Activated T-helper 17 cell treated with anti-CD3 and anti-CD28 coated beads, Interleukin-2, amount 50 U/mL, for 72 hours (primary cell): ENCODE data around the gene NDC80. TPM values are rescaled to one million over a fixed set of nuclear protein-coding genes. Genes with fewer than 3 reads are reported as not detected.
A peak's percentile ranks its signal among the peaks of the same experiment; 100 is the strongest.
"Not testable (repeated sequence)": the region's sequence is repeated elsewhere in the genome, so short reads cannot be mapped to it uniquely, and the experiment has no call there.

ENCODE experiments used
- ATAC-seq: fragments of 150-1000 bp; cut with Tn5 transposase; replicated peaks from 2 replicates; pipeline ENCODE4 v1.10.0; 2021; ENCODE audit warnings: mild to moderate bottlenecking, moderate library complexity
- H3K27ac Mint-ChIP-seq: one replicate; pipeline ENCODE4 v1.8.0; 2022; ENCODE audit warnings: mixed read lengths
- H3K27me3 Mint-ChIP-seq: one replicate; pipeline ENCODE4 v1.8.0; 2022; ENCODE audit warnings: mixed read lengths
- H3K36me3 Mint-ChIP-seq: one replicate; pipeline ENCODE4 v1.8.0; 2022; ENCODE audit warnings: low read depth, mild to moderate bottlenecking, mixed read lengths
- H3K4me1 Mint-ChIP-seq: one replicate; pipeline ENCODE4 v1.8.0; 2022; ENCODE audit warnings: mixed read lengths
- H3K4me3 Mint-ChIP-seq: one replicate; pipeline ENCODE4 v1.8.0; 2022; ENCODE audit warnings: mild to moderate bottlenecking, mixed read lengths
- H3K9me3 Mint-ChIP-seq: one replicate; pipeline ENCODE4 v1.8.0; 2022; ENCODE audit warnings: mixed read lengths
- total RNA-seq, 2 donors: library from RNA; stranded (reverse); gene quantifications; one replicate each; pipeline ENCODE4 v1.2.3, GENCODE V29; 2022

Gene NDC80
- total RNA-seq, 2 donors from 2014 or later: 64.4 to 68.9 TPM

- peaks cover 54% of the 10 kb centered on the region for H3K36me3 Mint-ChIP-seq
- ATAC-seq, H3K4me3 Mint-ChIP-seq, H3K27me3 Mint-ChIP-seq, H3K9me3 Mint-ChIP-seq, H3K27ac Mint-ChIP-seq, H3K4me1 Mint-ChIP-seq: not testable (repeated sequence)
Measured at GRCh38 chr18:2541925-2542563, 29.3 kb upstream of the NDC80 start.

GRCh38 chr18:2545155-2545554 is 26.2 kb upstream of the NDC80 start:
- peaks cover 47% of the 10 kb centered on the region for H3K36me3 Mint-ChIP-seq
- no peaks in the 10 kb centered on the region for H3K9me3 Mint-ChIP-seq
- H3K27ac Mint-ChIP-seq: no peak overlapping the region
- H3K4me3 Mint-ChIP-seq: no peak overlapping the region
- no peak for ATAC-seq
- H3K27me3 Mint-ChIP-seq: no peaks in the 10 kb centered on the region
- no peaks in the 10 kb centered on the region for H3K4me1 Mint-ChIP-seq

GRCh38 chr18:2547477-2548087 is 23.8 kb upstream of the NDC80 start:
- Mint-ChIP-seq H3K4me1 (no peaks in the 10 kb centered on the region), H3K27me3 (no peaks in the 10 kb centered on the region), H3K4me3 (no peak overlapping the region), H3K9me3 (no peaks in the 10 kb centered on the region), H3K27ac (no peak overlapping the region), H3K36me3 (peaks cover 57% of the 10 kb centered on the region)
- ATAC-seq: no peak

- no peaks in the 10 kb centered on the region for H3K9me3 Mint-ChIP-seq
- no peak overlapping the region for H3K4me3 Mint-ChIP-seq
- no peak for ATAC-seq
- no peaks in the 10 kb centered on the region for H3K27me3 Mint-ChIP-seq
- peaks cover 64% of the 10 kb centered on the region for H3K36me3 Mint-ChIP-seq
- H3K4me1 Mint-ChIP-seq: no peaks in the 10 kb centered on the region
- no peak overlapping the region for H3K27ac Mint-ChIP-seq
Measured at GRCh38 chr18:2549462-2549861, 21.9 kb upstream of the NDC80 start.

GRCh38 chr18:2551425-2551824 is 19.9 kb upstream of the NDC80 start:
- no peak overlapping the region for H3K27ac Mint-ChIP-seq
- H3K4me3 Mint-ChIP-seq: no peak overlapping the region
- ATAC-seq: no peak
- peaks cover 70% of the 10 kb centered on the region for H3K36me3 Mint-ChIP-seq
- no peaks in the 10 kb centered on the region for H3K9me3 Mint-ChIP-seq
- H3K27me3 Mint-ChIP-seq: no peaks in the 10 kb centered on the region
- H3K4me1 Mint-ChIP-seq: no peaks in the 10 kb centered on the region

GRCh38 chr18:2554696-2555095 is 16.7 kb upstream of the NDC80 start:
- Mint-ChIP-seq H3K4me3 (no peak overlapping the region), H3K36me3 (peaks cover 47% of the 10 kb centered on the region), H3K9me3 (no peaks in the 10 kb centered on the region), H3K4me1 (no peaks in the 10 kb centered on the region), H3K27ac (no peak overlapping the region), H3K27me3 (no peaks in the 10 kb centered on the region)
- no peak for ATAC-seq

- no peaks in the 10 kb centered on the region for H3K27me3 Mint-ChIP-seq
- no peaks in the 10 kb centered on the region for H3K9me3 Mint-ChIP-seq
- ATAC-seq: no peak
- H3K4me1 Mint-ChIP-seq: no peaks in the 10 kb centered on the region
- peaks cover 49% of the 10 kb centered on the region for H3K36me3 Mint-ChIP-seq
- no peak overlapping the region for H3K4me3 Mint-ChIP-seq
- no peak overlapping the region for H3K27ac Mint-ChIP-seq
Measured at GRCh38 chr18:2555895-2556294, 15.5 kb upstream of the NDC80 start.

- Mint-ChIP-seq H3K4me3 (no peak overlapping the region), H3K9me3 (no peaks in the 10 kb centered on the region), H3K4me1 (no peaks in the 10 kb centered on the region), H3K36me3 (peaks cover 55% of the 10 kb centered on the region), H3K27ac (no peak overlapping the region), H3K27me3 (no peaks in the 10 kb centered on the region)
- ATAC-seq: no peak
Measured at GRCh38 chr18:2557536-2557935, 13.8 kb upstream of the NDC80 start.

GRCh38 chr18:2559249-2559648 is 12.1 kb upstream of the NDC80 start:
- no peaks in the 10 kb centered on the region for H3K4me1 Mint-ChIP-seq
- H3K27me3 Mint-ChIP-seq: no peaks in the 10 kb centered on the region
- ATAC-seq: no peak
- peaks cover 53% of the 10 kb centered on the region for H3K36me3 Mint-ChIP-seq
- H3K4me3 Mint-ChIP-seq: no peak overlapping the region
- H3K27ac Mint-ChIP-seq: no peak overlapping the region
- H3K9me3 Mint-ChIP-seq: no peaks in the 10 kb centered on the region

- ATAC-seq: no peak
- Mint-ChIP-seq H3K27ac (no peak overlapping the region), H3K27me3 (no peaks in the 10 kb centered on the region), H3K36me3 (peaks cover 77% of the 10 kb centered on the region), H3K4me1 (peaks cover 18% of the 10 kb centered on the region), H3K4me3 (no peak overlapping the region), H3K9me3 (no peaks in the 10 kb centered on the region)
Measured at GRCh38 chr18:2564373-2564772, 7.0 kb upstream of the NDC80 start.

GRCh38 chr18:2568129-2568528 is 3.2 kb upstream of the NDC80 start:
- H3K36me3 Mint-ChIP-seq: peaks cover 68% of the 10 kb centered on the region

GRCh38 chr18:2568605-2569004 is 2.8 kb upstream of the NDC80 start:
- Mint-ChIP-seq H3K4me1 (peaks cover 25% of the 10 kb centered on the region), H3K9me3 (no peaks in the 10 kb centered on the region)

More at GRCh38 chr18:2568129-2568528, 3.2 kb upstream of the NDC80 start:
- no peaks in the 10 kb centered on the region for H3K9me3 Mint-ChIP-seq
- H3K27me3 Mint-ChIP-seq: no peaks in the 10 kb centered on the region
- H3K27ac Mint-ChIP-seq: no peak overlapping the region
- H3K4me3 Mint-ChIP-seq: peak overlapping the region; percentile 99
- peaks cover 25% of the 10 kb centered on the region for H3K4me1 Mint-ChIP-seq
- no peak for ATAC-seq

GRCh38 chr18:2569338-2570207 is 1.8 kb upstream of the NDC80 start:
- Mint-ChIP-seq H3K27me3 (no peaks in the 10 kb centered on the region), H3K27ac (peak overlapping the region; percentile 78), H3K4me1 (peaks cover 30% of the 10 kb centered on the region), H3K9me3 (no peaks in the 10 kb centered on the region), H3K36me3 (peaks cover 67% of the 10 kb centered on the region), H3K4me3 (peak overlapping the region; percentile 99)
- no peak for ATAC-seq

More at GRCh38 chr18:2568605-2569004, 2.8 kb upstream of the NDC80 start:
- H3K4me3 Mint-ChIP-seq: peak overlapping the region; percentile 99
- H3K27ac Mint-ChIP-seq: no peak overlapping the region
- H3K27me3 Mint-ChIP-seq: no peaks in the 10 kb centered on the region
- no peak for ATAC-seq
- peaks cover 65% of the 10 kb centered on the region for H3K36me3 Mint-ChIP-seq

GRCh38 chr18:2570772-2571199 is 571 bp upstream of the NDC80 start:
- Mint-ChIP-seq H3K4me3 (peak overlapping the region; percentile 99), H3K36me3 (peaks cover 67% of the 10 kb centered on the region), H3K9me3 (no peaks in the 10 kb centered on the region), H3K27ac (peak overlapping the region; percentile 100), H3K27me3 (no peaks in the 10 kb centered on the region), H3K4me1 (peaks cover 30% of the 10 kb centered on the region)
- ATAC-seq: peak; percentile 61

GRCh38 chr18:2572171-2572569 is 813 bp downstream of the NDC80 start:
- peak; percentile 44 for ATAC-seq
- H3K36me3 Mint-ChIP-seq: peaks cover 70% of the 10 kb centered on the region

More at GRCh38 chr18:2572171-2572569, 813 bp downstream of the NDC80 start:
- Mint-ChIP-seq H3K27ac (peak overlapping the region; percentile 100), H3K4me3 (peak overlapping the region; percentile 99), H3K9me3 (no peaks in the 10 kb centered on the region), H3K27me3 (no peaks in the 10 kb centered on the region), H3K4me1 (peaks cover 30% of the 10 kb centered on the region)
